A673 (cell line): ENCODE results near the gene DNAJC16.

Experiments used
- CTCF ChIP-seq: fragments of 300-800, 200-600 bp; sonication (generic); conservative IDR thresholded peaks from 2 replicates; pipeline ENCODE4 v1.5.1; 2017; ENCODE audit warnings: low read depth, mild to moderate bottlenecking, antibody characterized with exemption, low read length, moderate library complexity, mixed read lengths
- EZH2 ChIP-seq: fragments of 200-600 bp; sonication (generic); IDR thresholded peaks from 2 replicates; pipeline ENCODE4 v1.6.1; 2017; ENCODE audit warnings: borderline replicate concordance, low read depth, mild to moderate bottlenecking, mixed read lengths, antibody characterized with exemption, low read length; ENCODE audit not compliant: poor library complexity, severe bottlenecking

GRCh38 chr1:15489052-15489736 lies 37.5 kb upstream of the DNAJC16 start:
- no peak for TF ChIP-seq CTCF
- TF ChIP-seq EZH2 = no peak
